Fibroblast of lung (primary cell): ENCODE data around the gene LITAFD.

ENCODE experiments used
- EZH2 ChIP-seq: IDR thresholded peaks from 2 replicates; pipeline ENCODE4 v1.5.1; 2012; ENCODE audit warnings: low read length, control low read depth, mild to moderate bottlenecking; ENCODE audit errors: missing control alignments
- TF ChIP-seq, protein P1 (sequence below), 2 donors: IDR thresholded peaks in 1 of 2; conservative IDR thresholded peaks in 1 of 2; 1 replicate in 1 of 2; 2 replicates in 1 of 2; pipeline ENCODE4 v1.5.1; 2011 to 2012; ENCODE audit warnings: low read length in 2 of 2, control low read depth in 1 of 2, inconsistent platforms in 1 of 2, low read depth in 1 of 2, mild to moderate bottlenecking in 1 of 2

- no peak for TF ChIP-seq EZH2
- TF ChIP-seq, protein P1, sequence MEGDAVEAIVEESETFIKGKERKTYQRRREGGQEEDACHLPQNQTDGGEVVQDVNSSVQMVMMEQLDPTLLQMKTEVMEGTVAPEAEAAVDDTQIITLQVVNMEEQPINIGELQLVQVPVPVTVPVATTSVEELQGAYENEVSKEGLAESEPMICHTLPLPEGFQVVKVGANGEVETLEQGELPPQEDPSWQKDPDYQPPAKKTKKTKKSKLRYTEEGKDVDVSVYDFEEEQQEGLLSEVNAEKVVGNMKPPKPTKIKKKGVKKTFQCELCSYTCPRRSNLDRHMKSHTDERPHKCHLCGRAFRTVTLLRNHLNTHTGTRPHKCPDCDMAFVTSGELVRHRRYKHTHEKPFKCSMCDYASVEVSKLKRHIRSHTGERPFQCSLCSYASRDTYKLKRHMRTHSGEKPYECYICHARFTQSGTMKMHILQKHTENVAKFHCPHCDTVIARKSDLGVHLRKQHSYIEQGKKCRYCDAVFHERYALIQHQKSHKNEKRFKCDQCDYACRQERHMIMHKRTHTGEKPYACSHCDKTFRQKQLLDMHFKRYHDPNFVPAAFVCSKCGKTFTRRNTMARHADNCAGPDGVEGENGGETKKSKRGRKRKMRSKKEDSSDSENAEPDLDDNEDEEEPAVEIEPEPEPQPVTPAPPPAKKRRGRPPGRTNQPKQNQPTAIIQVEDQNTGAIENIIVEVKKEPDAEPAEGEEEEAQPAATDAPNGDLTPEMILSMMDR (conservative IDR thresholded peaks at IDR 0.05 in 1 of 2, IDR thresholded peaks at IDR 0.05 in 1 of 2; ENCODE audit: low read depth in 1 of 2, low read length in 2 of 2), result no peak
These were observed 43.3 kb downstream of the LITAFD start for GRCh38 chr16:8925455-8925854.
